NOMO-1 (cell line): ENCODE measurements around the gene FAM241B.

Experiments
- DNase-seq, 2 experiments: peaks; one replicate each; lab custom pipeline; 2025; ENCODE audit not compliant: unreplicated experiment in 2 of 2; lab: John Stamatoyannopoulos, UW

FAM241B gene

DNA sequence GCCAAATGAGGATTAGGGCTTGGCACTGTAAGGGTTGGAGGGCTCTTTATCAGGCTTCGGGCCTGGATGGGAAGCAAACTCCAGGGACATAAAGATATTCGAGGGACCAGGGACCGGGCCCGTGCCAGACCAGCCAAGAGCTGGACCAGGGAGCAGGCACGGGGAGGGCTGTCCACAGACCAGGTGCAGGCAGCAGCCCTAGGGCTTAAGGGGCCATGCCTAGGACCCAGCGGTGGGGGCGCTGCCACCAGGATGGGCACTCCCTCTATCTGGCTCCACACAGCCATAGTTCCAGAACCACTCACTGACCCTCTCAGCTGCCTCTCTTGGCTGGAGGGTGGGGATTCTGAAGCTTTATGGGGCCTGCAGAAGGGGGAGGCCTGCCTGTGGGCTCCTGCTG, 32.9 kb downstream of the FAM241B start:
- DNase-seq, result no peak

GRCh38 chr10:69663369-69663947, 33.4 kb downstream of the FAM241B start:
- no peak for DNase-seq

- DNase-seq, result no peak
Observed at GRCh38 chr10:69665474-69666320, 35.6 kb downstream of the FAM241B start.

DNA sequence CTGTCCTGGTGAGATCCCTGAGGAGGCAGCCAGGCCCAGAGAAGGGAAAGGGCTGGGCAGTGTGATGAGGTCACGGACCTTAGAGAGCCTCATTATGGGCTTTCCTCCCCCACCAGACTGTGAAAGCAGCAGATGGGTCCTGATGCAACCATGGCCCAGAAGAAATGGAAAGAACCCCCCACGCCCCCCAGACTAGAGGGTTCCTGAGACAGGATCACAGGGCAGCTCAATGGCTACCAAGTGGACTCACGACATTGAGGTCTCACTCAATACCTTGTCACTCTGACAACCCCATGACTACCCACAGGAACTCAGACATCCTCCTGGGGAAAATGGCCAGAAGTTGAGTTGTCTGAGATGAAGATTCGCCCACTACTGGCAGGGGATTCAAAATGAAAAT, 36.7 kb downstream of the FAM241B start:
- DNase-seq, result no peak

DNA sequence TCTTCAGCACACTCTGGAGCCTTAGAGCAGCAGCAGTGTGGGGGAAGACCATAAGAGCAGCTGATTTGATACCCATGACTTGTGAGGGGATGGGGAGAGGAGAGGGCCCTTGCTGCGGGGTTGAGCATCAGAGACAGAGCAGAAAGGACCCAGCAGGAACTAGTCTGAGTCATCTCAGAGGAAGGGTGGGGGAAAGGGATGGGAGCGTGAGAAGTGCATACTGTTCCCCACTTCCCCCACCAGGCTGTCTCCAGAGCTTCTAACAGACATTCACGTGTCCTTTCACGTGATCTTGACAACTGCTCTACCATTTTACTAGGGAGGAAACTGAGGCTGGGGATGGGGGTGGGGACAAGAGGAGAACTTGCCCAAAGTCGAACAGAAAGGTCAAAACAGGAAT, 38.7 kb downstream of the FAM241B start:
- no peak for DNase-seq

- no peak for DNase-seq
Observed at GRCh38 chr10:69669409-69669808, 39.4 kb downstream of the FAM241B start.

- no peak for DNase-seq
Observed at GRCh38 chr10:69673521-69673920, 43.5 kb downstream of the FAM241B start.

GRCh38 chr10:69674786-69675185, 44.7 kb downstream of the FAM241B start:
- DNase-seq, result no peak

DNA sequence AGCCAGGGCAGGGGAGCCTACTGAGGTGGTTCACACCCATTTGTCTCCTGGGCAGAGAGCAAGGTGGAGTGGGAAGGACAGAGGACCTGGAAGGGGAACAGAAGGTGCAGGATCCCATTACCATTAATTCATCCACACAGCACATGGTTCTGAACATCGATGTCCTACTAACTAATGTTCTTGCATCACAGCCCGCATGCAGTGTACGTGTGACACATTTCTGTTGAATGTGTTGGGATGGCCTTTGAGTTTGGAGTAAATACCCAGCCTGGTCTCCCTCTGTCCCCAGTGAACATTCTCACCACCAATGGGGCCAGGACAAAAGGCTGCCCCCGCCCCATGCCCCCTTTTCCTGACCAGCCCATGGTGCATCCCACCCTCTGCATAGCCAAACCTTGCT, 46.3 kb downstream of the FAM241B start:
- no peak for DNase-seq

DNA sequence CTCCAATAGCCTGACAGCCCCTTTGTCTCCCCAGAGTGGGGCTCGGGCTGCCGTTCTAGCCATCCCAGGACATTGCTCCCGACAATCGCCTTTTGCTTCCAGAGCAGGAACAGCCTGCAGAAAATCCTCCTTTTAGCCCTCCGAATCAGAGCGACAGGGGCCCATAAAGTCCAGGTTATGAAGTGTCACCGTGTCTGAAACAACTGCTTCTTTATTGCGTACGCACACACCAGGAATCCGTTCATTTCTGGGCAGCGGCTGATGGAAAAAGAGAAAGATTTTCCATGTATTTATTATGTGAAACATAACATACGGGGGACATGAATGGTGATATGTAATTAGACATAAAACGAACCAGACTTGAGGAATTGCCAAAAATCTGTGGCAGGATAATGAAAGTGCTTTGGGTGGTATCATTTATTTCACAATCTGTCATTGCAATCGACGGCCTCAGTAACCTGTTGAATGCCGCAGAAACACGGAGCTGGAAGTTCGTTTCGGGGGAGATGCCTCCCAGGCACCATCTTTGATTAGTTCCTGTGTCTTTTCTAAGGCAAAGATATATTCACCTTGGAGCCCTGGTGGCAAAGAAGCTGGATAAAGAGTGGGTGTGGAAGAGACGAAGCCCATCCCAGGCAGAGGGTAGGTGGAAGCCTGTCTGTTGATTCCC, 48.1 kb downstream of the FAM241B start:
- no peak for DNase-seq

DNA sequence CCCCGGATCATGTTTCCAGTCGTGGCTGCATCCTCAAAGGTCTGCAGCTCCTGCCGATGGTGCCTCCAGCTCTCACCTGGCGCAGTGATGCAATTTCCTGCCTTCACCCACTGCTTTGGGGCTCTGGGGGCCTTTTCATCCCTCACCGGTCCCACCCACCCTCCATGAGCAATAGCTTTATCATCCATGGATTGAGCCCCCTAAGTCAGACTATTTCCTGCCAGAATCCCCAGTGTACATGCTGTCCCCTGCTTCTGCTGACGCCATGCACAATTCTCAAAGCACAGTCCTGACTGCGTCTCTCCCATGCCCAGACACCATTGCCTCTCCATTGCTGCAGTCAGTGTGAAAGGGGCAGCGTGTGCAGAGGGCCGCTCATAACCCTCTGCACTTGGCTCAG, 49.7 kb downstream of the FAM241B start:
- no peak for DNase-seq

DNA sequence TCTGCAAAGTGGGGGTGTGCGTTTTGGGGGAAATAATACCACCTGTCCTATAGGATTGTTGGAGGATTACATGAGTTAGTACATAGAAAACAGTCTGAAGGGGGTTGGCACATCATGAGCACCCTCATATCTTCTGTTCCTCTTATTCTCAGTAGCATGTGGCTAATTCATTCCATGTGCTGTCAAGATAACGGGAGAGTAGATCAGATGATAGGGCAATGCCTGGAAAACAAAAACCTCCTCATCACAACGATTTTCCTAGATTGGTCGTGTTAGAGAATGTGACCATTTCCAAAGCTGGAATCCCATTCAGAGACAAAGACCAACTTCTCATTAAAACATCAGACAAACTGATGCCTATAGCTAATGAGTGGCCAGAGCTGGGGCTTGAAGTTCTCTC, 50.6 kb downstream of the FAM241B start:
- no peak for DNase-seq

DNA sequence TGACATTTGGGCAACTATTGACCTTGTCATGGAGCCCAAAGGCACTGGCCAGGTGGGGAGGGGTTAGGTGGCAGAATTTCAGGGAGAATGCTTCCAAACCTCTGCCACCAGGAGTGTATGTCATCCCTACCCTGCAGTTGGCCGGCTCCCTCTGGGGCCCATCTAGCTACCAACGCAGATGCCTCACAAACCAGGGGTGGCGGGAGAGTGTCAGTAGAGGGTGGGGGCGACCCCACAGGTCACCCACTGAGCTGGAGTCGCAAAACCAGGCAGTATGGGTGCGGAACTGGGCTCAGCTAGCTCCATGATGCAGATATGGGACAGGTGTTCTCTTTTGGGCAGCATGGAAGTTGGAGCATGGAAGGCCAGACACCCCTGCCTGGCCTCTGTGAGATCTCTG, 51.4 kb downstream of the FAM241B start:
- no peak for DNase-seq

- DNase-seq, result no peak
Observed at GRCh38 chr10:69682955-69683474, 53.0 kb downstream of the FAM241B start.
